AG09309 (cell line): ENCODE results near the gene RPS17.

Experiments used
- DNase-seq: peaks from one replicate; pipeline ENCODE4 v3.0.0-alpha.2; 2010; ENCODE audit warnings: low read depth
- H3K4me3 ChIP-seq: 2 replicates; pipeline ENCODE4 v1.5.1; 2011; ENCODE audit warnings: mild to moderate bottlenecking, low read depth, low read length, moderate library complexity; ENCODE audit not compliant: control insufficient read depth
- CTCF ChIP-seq: IDR thresholded peaks from 2 replicates; pipeline ENCODE4 v1.5.1; 2011; ENCODE audit warnings: mild to moderate bottlenecking, low read depth, low read length, inconsistent platforms; ENCODE audit not compliant: insufficient read depth, control insufficient read depth; ENCODE audit errors: missing control alignments

RPS17 gene

DNA sequence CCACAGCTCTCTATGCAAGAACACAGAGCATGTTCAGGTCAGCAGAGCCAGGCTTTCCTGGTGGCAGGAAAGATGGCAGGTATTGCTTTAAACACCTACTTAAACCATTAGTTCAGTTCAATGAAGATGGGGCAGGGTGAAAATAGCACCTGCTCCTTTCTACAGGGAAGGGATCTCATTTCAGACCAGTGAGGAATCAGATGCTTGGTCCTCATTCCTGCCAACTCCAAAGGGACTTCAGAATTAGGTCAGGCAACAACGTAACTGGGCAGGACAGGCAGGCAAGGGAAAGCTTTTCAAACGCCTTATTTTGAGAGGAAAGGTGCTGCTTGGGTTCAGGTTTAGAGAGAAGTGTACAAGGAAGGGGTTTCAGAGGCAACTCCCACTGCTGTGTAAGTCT lies 12.6 kb upstream of the RPS17 start:
- no peak overlapping the region for H3K4me3 ChIP-seq
- no peak for TF ChIP-seq CTCF
- no peak for DNase-seq

DNA sequence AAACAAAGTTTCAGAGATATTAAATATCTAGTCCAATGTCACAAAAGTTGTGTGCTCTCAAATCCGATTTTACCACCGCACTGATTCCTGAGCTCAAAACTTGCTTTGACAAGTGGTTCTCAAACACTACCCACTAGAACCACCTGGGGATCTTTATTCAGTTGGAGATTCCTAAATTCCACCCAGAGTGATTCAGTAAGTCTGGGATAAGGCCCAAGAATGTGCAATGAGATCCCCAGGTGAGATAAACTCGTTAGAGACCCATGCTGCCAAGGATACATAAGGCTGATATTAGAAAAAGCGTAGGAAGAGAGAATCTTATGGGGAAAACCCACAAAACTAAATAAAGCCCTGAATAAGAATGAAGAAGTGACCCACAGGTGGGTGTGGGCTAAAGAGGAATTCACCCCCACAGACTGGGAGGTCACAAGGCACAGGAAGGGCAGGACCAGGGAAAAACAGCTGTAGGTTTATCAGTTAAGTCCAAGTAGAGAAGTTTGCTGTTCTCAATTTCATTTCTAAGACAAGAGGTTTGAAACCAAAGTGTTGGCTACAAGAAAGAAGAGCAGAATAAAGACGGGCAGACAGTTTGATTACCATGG lies 11.5 kb upstream of the RPS17 start:
- no peak for DNase-seq
- no peak for TF ChIP-seq CTCF
- no peak overlapping the region for H3K4me3 ChIP-seq

GRCh38 chr15:82549199-82549665 lies 9.0 kb upstream of the RPS17 start:
- H3K4me3 ChIP-seq = no peak overlapping the region
- no peak for TF ChIP-seq CTCF
- DNase-seq = no peak

GRCh38 chr15:82548700-82549099 lies 8.4 kb upstream of the RPS17 start:
- H3K4me3 ChIP-seq = no peak overlapping the region
- TF ChIP-seq CTCF = no peak
- no peak for DNase-seq

- H3K4me3 ChIP-seq = no peak overlapping the region
- TF ChIP-seq CTCF = no peak
Measured at GRCh38 chr15:82545478-82545877, 5.2 kb upstream of the RPS17 start.

DNA sequence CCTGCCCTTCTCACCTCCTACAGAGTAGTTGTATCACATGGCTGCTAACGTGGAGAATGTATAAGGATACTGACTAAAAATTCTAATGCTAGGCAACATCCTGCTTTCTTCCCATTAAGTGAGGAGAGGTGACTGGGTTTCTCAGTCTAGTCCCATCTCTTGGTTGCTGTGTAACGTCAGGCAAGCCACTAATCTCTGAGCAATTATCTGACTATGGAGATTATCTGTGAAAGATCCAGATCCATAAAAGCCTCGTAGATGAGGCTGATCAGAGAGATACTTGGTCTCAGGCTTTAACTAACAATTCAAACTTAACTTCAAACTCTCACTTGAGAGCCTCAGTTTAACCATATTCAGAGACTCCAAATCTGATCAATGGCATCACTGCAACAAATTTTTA lies 4.7 kb upstream of the RPS17 start:
- DNase-seq = no peak
- no peak for TF ChIP-seq CTCF
- H3K4me3 ChIP-seq = no peak overlapping the region

More at GRCh38 chr15:82545478-82545877, 5.2 kb upstream of the RPS17 start:
- DNase-seq = no peak

DNA sequence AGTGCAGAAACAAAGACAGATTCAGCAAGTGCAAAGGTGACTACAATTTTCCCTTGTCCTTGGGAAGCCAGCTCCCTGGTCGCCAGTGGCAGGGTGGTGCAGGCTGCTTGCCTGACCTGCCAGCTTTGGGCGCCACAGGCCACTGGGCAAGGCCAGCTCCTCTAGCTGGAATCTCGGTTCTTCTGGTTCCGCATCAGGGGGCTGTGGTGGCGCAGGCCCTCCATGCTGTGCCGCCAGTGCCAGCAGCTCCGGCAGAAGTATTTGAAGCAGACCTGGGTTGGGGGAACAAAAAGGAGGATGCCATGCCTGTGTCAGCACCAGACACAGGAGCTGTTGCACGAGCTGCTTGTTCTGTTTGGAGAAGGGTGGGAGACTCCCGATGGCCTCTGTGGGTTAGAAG lies 4.2 kb upstream of the RPS17 start:
- no peak for DNase-seq
- no peak overlapping the region for H3K4me3 ChIP-seq
- TF ChIP-seq CTCF = no peak
